Measurements from ENCODE around the gene NUAK2. TPM values are rescaled to one million over a fixed set of nuclear protein-coding genes. Genes with fewer than 3 reads are reported as not detected.

The NUAK2 gene
- total and polyA plus RNA-seq, 2 of the 4 experiments (the other 2 are of a cell fraction), result 7.2 to 17.6 TPM

DNA sequence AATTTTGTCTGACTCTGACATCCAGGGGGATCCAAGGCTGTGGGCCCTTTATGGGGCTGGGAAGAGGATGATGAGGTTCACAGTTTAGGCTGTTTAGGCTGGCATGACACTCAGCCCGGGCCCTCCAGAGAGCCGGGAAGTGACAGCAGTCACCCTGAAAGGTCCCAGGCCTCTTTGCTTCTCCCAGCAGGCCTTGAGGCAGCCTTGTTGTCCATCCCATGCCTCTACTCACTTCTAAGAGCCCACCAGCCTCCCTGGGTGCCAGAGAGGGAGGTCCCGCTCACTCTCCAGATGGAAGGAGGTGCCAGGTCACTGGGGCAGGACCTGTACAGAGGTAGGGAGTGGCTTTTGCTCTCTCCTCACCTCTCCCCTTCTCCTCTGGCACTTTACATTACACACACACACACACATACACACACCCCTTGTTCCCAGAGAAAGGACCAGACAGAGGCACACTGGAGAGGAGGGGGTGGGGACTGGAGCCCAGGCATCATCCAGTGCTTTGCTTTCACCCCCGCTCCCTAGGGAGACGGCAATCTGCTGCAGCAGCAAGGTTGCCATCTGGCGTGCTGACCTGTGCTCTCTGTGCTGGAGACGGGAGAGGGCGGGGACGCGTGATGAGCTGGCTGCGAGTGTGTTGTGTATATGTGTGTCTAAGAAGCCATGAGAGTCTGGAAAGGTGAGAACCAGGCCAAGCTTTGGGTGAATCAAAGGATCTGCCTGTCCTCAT is 30.6 kb upstream of the NUAK2 start:
- H2BK5ac ChIP-seq (ENCODE audit: low read depth, low read length, poor library complexity, severe bottlenecking), result no peak overlapping the region
- H3K79me1 ChIP-seq (ENCODE audit: low read depth in 1 of 2, low read length in 2 of 2), result no peaks in the 10 kb centered on the region
- 29% methylated on average over 3 of the region's 11 CpGs; no CpG with 5 or more reads in 1 of the 2 experiments for WGBS, 2 experiments (ENCODE audit: extremely low coverage in 2 of 2, insufficient read length in 1 of 2)
- no peak overlapping the region for H4K91ac ChIP-seq (ENCODE audit: insufficient read depth, low read depth, low read length)
- H3K14ac ChIP-seq (replicated peaks; ENCODE audit: low read depth, low read length), result no peak overlapping the region
- H3K56ac ChIP-seq (ENCODE audit: extremely low read depth, insufficient read depth, low read length), result no peak overlapping the region
- intact Hi-C loops (cut with micrococcal nuclease), result loop anchor here (10.0 kb wide), 1 partner anchor 303 kb away; no protein-coding TSS in a partner anchor
- no peak overlapping the region for H4K8ac ChIP-seq (ENCODE audit: low read depth in 2 of 2, low read length in 2 of 2)
- H3K27me3 ChIP-seq (ENCODE audit: control insufficient read depth, insufficient read depth, low read length), result peaks cover 57% of the 10 kb centered on the region
- no peaks in the 10 kb centered on the region for H4K20me1 ChIP-seq (ENCODE audit: insufficient read depth, low read length)
- H3K23ac ChIP-seq (ENCODE audit: low read depth, low read length), result no peak overlapping the region
- no peak overlapping the region for H3K18ac ChIP-seq (ENCODE audit: low read depth, low read length)
- no peaks in the 10 kb centered on the region for H3K36me3 ChIP-seq (ENCODE audit: control insufficient read depth, insufficient read depth, low read length)
- no peak overlapping the region for H3K9ac ChIP-seq (ENCODE audit: low read depth, low read length)
- CTCF ChIA-PET, result no interaction called here
- no peak overlapping the region for H3K4me2 ChIP-seq (ENCODE audit: low read depth, low read length)
- no peak overlapping the region for H3K4ac ChIP-seq (ENCODE audit: low read depth, low read length)
- dilution Hi-C loops (cut with HindIII; ENCODE audit: low sequenced_read_pairs, unreplicated experiment), result no loop called here
- in situ Hi-C loops (cut with MboI; ENCODE audit: low sequenced_read_pairs), result loop anchor here (5.0 kb wide), 1 partner anchor 135 kb away; no protein-coding TSS in a partner anchor
- no peaks in the 10 kb centered on the region; the same call in 1 of the 2 replicates for H3K4me1 ChIP-seq (ENCODE audit: control insufficient read depth, insufficient read depth, low read length)
- ATAC-seq (ENCODE audit: low read depth) (peak; percentile 31; the same call in 1 of the 2 replicates), DNase-seq (peak; percentile 40)
- no peak overlapping the region for H2AK9ac ChIP-seq (replicated peaks; ENCODE audit: low read depth, low read length, poor library complexity)
- H2AK5ac ChIP-seq (ENCODE audit: low read depth, low read length), result no peak overlapping the region
- no peak overlapping the region for H3K27ac ChIP-seq (ENCODE audit: insufficient read depth, low read length)
- peak overlapping the region; percentile 22 for H2AFZ ChIP-seq (replicated peaks; ENCODE audit: low read length, poor library complexity)
- H3K9me3 ChIP-seq (ENCODE audit: control insufficient read depth, insufficient read depth, low read length), result no peaks in the 10 kb centered on the region
- BruUV-seq (replicated peaks), result no TSS peak
- TF ChIP-seq RAD21 (IDR thresholded peaks at IDR 0.05; ENCODE audit: low read length) (no peak), CHD1 (IDR thresholded peaks at IDR 0.05; ENCODE audit: low read depth, low read length) (no peak), MXI1 (IDR thresholded peaks at IDR 0.05; ENCODE audit: borderline replicate concordance, low read depth, low read length) (no peak), NFE2L2 (IDR thresholded peaks at IDR 0.05; ENCODE audit: low read depth, low read length) (no peak), RFX5 (IDR thresholded peaks at IDR 0.05; ENCODE audit: low read depth, low read length) (no peak), SMC3 (IDR thresholded peaks at IDR 0.05; ENCODE audit: low read depth, low read length) (no peak), POLR2A (IDR thresholded peaks at IDR 0.05; ENCODE audit: low read depth, low read length) (no peak), MAZ (IDR thresholded peaks at IDR 0.05; ENCODE audit: borderline replicate concordance, low read depth, low read length) (no peak), RCOR1 (IDR thresholded peaks at IDR 0.05; ENCODE audit: insufficient replicate concordance, low read length) (no peak), MAFK (IDR thresholded peaks at IDR 0.05; ENCODE audit: low read depth, low read length) (no peak)
- TF ChIP-seq, protein P1, sequence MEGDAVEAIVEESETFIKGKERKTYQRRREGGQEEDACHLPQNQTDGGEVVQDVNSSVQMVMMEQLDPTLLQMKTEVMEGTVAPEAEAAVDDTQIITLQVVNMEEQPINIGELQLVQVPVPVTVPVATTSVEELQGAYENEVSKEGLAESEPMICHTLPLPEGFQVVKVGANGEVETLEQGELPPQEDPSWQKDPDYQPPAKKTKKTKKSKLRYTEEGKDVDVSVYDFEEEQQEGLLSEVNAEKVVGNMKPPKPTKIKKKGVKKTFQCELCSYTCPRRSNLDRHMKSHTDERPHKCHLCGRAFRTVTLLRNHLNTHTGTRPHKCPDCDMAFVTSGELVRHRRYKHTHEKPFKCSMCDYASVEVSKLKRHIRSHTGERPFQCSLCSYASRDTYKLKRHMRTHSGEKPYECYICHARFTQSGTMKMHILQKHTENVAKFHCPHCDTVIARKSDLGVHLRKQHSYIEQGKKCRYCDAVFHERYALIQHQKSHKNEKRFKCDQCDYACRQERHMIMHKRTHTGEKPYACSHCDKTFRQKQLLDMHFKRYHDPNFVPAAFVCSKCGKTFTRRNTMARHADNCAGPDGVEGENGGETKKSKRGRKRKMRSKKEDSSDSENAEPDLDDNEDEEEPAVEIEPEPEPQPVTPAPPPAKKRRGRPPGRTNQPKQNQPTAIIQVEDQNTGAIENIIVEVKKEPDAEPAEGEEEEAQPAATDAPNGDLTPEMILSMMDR (conservative IDR thresholded peaks at IDR 0.05; ENCODE audit: low read depth, low read length), result no peak
- TF ChIP-seq, protein P2, sequence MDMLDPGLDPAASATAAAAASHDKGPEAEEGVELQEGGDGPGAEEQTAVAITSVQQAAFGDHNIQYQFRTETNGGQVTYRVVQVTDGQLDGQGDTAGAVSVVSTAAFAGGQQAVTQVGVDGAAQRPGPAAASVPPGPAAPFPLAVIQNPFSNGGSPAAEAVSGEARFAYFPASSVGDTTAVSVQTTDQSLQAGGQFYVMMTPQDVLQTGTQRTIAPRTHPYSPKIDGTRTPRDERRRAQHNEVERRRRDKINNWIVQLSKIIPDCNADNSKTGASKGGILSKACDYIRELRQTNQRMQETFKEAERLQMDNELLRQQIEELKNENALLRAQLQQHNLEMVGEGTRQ (IDR thresholded peaks at IDR 0.05; ENCODE audit: low read depth, low read length), result no peak
- H3K9me1 ChIP-seq (ENCODE audit: insufficient read depth, low read length), result no peaks in the 10 kb centered on the region
- H4K5ac ChIP-seq (ENCODE audit: low read depth, low read length), result no peak overlapping the region
- no peak overlapping the region for H3K4me3 ChIP-seq (ENCODE audit: insufficient read depth, low read depth, low read length)
- POLR2A ChIA-PET (ENCODE audit: unreplicated experiment), result no interaction called here
- H2BK20ac ChIP-seq (ENCODE audit: low read depth, low read length), result no peak overlapping the region
- H2BK15ac ChIP-seq (ENCODE audit: low read depth, low read length), result no peak overlapping the region
- no peak overlapping the region for H2BK120ac ChIP-seq (ENCODE audit: low read depth, low read length)
